Stromal cell of bone marrow (primary cell): ENCODE data around the gene STK36.

Source experiments
- DNase-seq: peaks from one replicate; pipeline ENCODE4 v3.0.0-alpha.2; 2012; ENCODE audit warnings: low read depth

STK36 gene

GRCh38 chr2:218659988-218660358 is 11.9 kb upstream of the STK36 start:
- DNase-seq, result no peak

DNA sequence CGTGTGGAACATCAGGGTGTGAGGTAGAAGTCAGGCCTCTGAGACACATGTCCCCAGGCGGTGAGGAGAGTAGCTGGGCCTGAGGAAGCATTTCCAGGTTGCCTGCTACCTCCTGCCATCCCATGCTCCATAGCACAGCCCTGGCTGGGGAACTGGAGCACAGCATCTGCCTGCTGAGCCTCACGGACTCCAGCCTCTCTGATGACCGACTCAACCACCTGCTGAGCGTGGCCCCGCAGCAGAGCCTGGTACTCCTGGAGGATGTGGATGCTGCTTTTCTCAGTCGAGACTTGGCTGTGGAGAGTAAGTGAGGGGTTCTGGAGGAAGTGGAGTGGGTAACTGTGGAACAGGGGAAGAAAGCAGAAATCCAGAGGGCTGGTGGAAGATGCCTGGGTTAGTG is 9.5 kb upstream of the STK36 start:
- DNase-seq, result no peak

- no peak for DNase-seq
Observed at GRCh38 chr2:218662827-218663226, 9.1 kb upstream of the STK36 start.

DNA sequence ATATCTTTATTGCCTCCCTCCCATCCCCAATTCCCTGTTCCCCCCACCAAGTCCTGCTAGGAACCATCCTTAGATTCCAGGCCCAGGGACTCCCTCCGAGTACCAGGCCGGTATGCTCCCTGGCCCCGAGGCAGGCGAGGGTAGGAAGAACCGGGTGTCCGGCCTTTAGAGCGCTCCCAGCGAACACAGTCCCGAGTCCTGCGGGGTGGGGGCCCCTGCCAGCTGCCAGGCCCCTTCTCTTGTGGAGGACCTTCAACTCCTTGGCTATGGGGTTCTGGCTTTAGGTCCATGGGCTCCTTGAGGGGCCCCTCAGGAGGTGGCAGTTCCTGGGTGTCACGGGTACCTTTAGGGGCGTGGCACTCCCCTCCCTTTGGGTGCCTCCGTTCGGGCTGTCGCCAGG is 8.0 kb upstream of the STK36 start:
- no peak for DNase-seq

GRCh38 chr2:218664653-218665052 is 7.2 kb upstream of the STK36 start:
- no peak for DNase-seq

DNA sequence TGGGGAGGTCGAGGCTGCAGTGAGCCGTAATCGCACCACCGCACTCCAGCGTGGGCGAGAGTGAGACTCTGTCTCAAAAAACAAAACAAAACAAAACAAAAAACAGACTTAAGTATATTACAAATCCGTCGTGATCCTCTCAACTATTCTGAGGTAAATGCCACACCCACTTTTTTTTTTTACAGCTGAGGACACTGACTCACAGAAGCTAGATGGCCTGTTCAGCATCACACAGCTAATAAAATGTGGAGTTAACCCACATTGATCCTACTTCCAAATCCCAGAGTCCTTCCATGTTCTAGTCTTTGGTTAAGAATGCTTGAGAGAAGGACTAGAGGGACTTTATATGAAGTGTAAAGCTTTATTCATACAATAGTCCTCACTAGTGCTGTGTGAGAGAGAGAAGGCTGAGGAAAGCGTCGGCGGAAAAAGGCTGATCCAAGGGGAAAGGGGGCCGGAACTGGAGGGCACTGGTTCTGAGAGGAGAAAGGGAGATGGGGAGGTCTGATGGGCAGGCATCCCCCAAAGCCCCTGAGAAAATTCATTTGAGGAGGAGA is 711 bp upstream of the STK36 start:
- no peak for DNase-seq

GRCh38 chr2:218679119-218679518 is 7.2 kb downstream of the STK36 start:
- no peak for DNase-seq

DNA sequence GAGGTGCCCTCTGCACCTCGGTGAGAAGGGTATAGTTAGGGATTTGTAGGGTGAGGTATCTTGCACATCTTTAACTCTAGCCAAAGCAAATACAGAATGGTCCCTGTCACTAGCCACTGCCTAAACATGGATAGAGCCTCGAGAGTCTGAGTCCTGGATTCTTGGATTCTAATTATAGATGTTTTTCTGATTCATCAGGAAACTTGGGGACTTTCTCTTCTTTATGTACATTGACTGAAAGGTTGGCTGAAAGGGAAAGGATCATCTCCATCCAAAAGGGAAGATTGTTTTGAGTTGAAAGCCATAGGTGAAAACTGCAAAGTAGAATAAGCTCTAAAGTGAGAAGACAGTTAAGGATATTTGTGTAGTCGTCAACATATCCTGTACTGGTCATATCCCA is 8.2 kb downstream of the STK36 start:
- no peak for DNase-seq

- DNase-seq, result peak; percentile 83
Observed at GRCh38 chr2:218687400-218688060, 15.6 kb downstream of the STK36 start.

- DNase-seq, result peak; percentile 77
Observed at GRCh38 chr2:218691234-218691633, 19.3 kb downstream of the STK36 start.

GRCh38 chr2:218694405-218695145 is 22.7 kb downstream of the STK36 start:
- DNase-seq, result no peak

- DNase-seq, result no peak
Observed at GRCh38 chr2:218698885-218699284, 27.0 kb downstream of the STK36 start.

- DNase-seq, result no peak
Observed at GRCh38 chr2:218701806-218702205, 29.9 kb downstream of the STK36 start.

DNA sequence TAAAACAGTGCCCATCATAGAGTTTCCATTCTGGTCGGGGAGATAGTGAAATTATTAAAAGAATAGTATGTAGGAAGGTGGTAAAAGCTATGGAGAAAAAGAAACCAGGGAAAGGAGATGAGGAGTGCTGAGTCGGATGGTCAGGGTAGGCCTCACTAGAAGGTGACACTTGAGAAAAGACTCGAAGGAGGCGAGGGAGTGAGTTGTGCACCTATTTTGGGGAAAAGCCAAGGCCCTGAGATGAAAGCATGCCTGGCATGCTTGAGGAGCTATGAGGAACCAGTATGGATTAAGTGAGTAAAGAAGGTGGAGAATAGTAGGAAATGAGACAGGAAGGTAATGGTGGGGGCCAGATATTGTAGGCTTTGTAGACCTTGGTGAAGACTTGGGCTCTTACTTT is 31.5 kb downstream of the STK36 start:
- DNase-seq, result no peak

DNA sequence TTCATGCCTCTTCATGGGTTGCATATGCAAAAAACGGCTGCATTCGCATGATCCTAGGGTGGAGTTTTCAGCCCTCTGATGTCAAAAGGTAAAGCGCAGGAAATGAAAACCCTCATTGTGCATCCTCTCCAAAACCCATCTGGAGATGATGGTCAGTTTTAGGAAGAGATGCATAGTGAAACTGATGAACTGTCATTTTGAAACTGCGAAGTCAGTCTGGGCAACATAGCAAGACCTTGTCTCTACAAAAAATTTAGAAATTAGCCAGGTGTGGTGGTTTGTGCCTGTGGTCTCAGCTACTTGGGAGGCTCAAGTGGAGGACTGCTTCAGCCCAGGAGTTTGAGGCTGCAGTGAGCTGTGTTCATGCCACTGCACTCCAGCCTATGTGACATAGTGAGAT is 36.2 kb downstream of the STK36 start:
- no peak for DNase-seq

DNA sequence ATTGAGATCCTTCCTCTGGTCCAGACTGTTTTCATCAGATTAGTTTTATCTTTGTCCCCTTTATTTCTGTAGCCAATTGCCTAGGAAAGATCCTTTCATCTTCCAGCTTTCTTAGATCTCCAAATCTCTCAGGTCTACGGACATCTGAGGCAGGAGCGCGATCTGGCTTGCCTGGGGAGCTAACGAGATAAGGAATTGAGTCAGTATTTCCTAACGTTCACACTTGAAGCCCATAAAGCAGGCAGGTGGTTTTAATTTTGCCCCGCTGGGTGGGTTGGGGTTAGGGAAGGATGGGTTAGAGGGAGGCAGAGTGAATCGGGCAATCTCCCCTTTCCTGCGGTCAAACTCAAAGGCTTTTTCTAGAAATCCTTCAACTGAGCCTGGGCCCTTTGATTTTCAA is 38.0 kb downstream of the STK36 start:
- no peak for DNase-seq

- no peak for DNase-seq
Observed at GRCh38 chr2:218710334-218710686, 38.4 kb downstream of the STK36 start.

GRCh38 chr2:218710687-218711549 is 39.0 kb downstream of the STK36 start, which contains the start of gene TTLL4:
Gene TTLL4, plus strand, starts transcription at chr2:218710835. Its CDS starts 26,842 bp downstream, at chr2:218737677.
- DNase-seq, result peak; percentile 95

- no peak for DNase-seq
Observed at GRCh38 chr2:218711550-218711929, 39.7 kb downstream of the STK36 start.

DNA sequence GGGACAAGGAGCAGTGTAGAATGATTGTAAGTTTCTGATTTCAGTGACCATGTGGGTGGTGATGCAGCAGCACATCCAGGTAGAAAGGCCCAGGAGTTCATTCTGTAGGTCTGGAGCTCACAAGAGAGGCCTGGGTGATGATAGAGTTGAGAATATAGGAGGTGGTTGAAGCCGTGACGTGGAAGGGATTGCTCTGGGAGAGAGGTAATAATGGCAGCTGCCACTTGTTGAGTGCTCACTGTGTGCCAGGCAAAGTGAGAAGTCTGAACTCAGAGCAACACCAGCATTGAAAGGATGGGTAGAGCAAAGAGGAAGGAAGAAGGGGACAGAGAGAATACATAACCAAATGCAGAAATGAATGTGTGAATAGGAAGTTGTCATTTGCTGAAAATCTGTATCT is 42.0 kb downstream of the STK36 start:
- DNase-seq, result no peak

GRCh38 chr2:218716070-218716469 is 44.2 kb downstream of the STK36 start:
- DNase-seq, result no peak

GRCh38 chr2:218717262-218717661 is 45.4 kb downstream of the STK36 start:
- DNase-seq, result no peak

GRCh38 chr2:218718058-218718457 is 46.2 kb downstream of the STK36 start:
- no peak for DNase-seq
